ENCODE measurements around the gene DDX1. TPM values are rescaled to one million over a fixed set of nuclear protein-coding genes. Genes with fewer than 3 reads are reported as not detected.
"Not testable (repeated sequence)": the region's sequence is repeated elsewhere in the genome, so short reads cannot be mapped to it uniquely, and the experiment has no call there.

The DDX1 gene
- total RNA-seq, 1 experiment from 2014 or later = 163 TPM

GRCh38 chr2:15679386-15679924 lies 87.8 kb downstream of the DDX1 start:
- H3K9me3 ChIP-seq = peaks cover 6% of the 10 kb centered on the region
- no peak overlapping the region for H3K27ac Mint-ChIP-seq (ENCODE audit: unreplicated experiment)

GRCh38 chr2:15680132-15680531 lies 88.5 kb downstream of the DDX1 start:
- POLR2A ChIA-PET; H3K27me3 Mint-ChIP-seq (ENCODE audit: insufficient read depth, unreplicated experiment); H3K27ac Mint-ChIP-seq (ENCODE audit: unreplicated experiment); H3K9me3 Mint-ChIP-seq (ENCODE audit: unreplicated experiment); H3K4me1 Mint-ChIP-seq (ENCODE audit: low read depth, unreplicated experiment); H3K4me3 Mint-ChIP-seq (ENCODE audit: unreplicated experiment); H3K4me3 ChIP-seq (ENCODE audit: low read depth, low read length); H3K27me3 ChIP-seq (replicated peaks; ENCODE audit: control insufficient read depth, insufficient read depth, low read length); H3K36me3 ChIP-seq (ENCODE audit: control insufficient read depth, insufficient read depth, low read length); H3K9me3 ChIP-seq; BruUV-seq (replicated peaks); intact Hi-C loops (cut with micrococcal nuclease; ENCODE audit: unreplicated experiment); H3K4me1 ChIP-seq: not testable (repeated sequence)
- CTCF ChIA-PET = interaction anchor here (0.7 kb wide), 1 partner anchor 162 kb away, joined by 4 read pairs; no protein-coding TSS in a partner anchor
- peak in 1 of 2 experiments; percentile 12 for DNase-seq
- H3K36me3 Mint-ChIP-seq (ENCODE audit: insufficient read depth, unreplicated experiment) = peaks cover 13% of the 10 kb centered on the region

More at GRCh38 chr2:15679386-15679924, 87.8 kb downstream of the DDX1 start:
- no peak overlapping the region for H3K4me3 Mint-ChIP-seq (ENCODE audit: unreplicated experiment)
- no peaks in the 10 kb centered on the region for H3K27me3 ChIP-seq (replicated peaks; ENCODE audit: control insufficient read depth, insufficient read depth, low read length)
- CTCF ChIA-PET = interaction anchor here (0.7 kb wide), 1 partner anchor 163 kb away, joined by 4 read pairs; no protein-coding TSS in a partner anchor
- peaks cover 9% of the 10 kb centered on the region for H3K9me3 Mint-ChIP-seq (ENCODE audit: unreplicated experiment)
- no TSS peak for BruUV-seq (replicated peaks)
- no peaks in the 10 kb centered on the region for H3K27me3 Mint-ChIP-seq (ENCODE audit: insufficient read depth, unreplicated experiment)
- DNase-seq = no peak
- peaks cover 13% of the 10 kb centered on the region for H3K36me3 Mint-ChIP-seq (ENCODE audit: insufficient read depth, unreplicated experiment)
- no peak for TF ChIP-seq CTCF (IDR thresholded peaks at IDR 0.05; ENCODE audit: insufficient read depth in 1 of 2, low read depth in 1 of 2, low read length in 1 of 2, severe bottlenecking in 1 of 2, unreplicated experiment in 1 of 2)
- intact Hi-C loops (cut with micrococcal nuclease; ENCODE audit: unreplicated experiment) = no loop called here
- H3K4me1 ChIP-seq = peaks cover 11% of the 10 kb centered on the region; the same call in 1 of the 2 replicates
- POLR2A ChIA-PET = no interaction called here
- peaks cover 10% of the 10 kb centered on the region for H3K4me1 Mint-ChIP-seq (ENCODE audit: low read depth, unreplicated experiment)
- no peaks in the 10 kb centered on the region for H3K36me3 ChIP-seq (ENCODE audit: control insufficient read depth, insufficient read depth, low read length)
- H3K4me3 ChIP-seq (ENCODE audit: low read depth, low read length) = no peak overlapping the region

Other genes starting within 250 kb of the DDX1 start
- 28.8 and 31.1 TPM in 2 replicates for gene NBAS, start 30.5 kb upstream of the DDX1 start, total RNA-seq (2022)

Measured in Caco-2 (cell line).